Renal cortex interstitium (tissue), 15 donors: Measurements from ENCODE around the gene TRIM51G. TPM values are rescaled to one million over a fixed set of nuclear protein-coding genes. Genes with fewer than 3 reads are reported as not detected.
"Not testable (repeated sequence)": the region's sequence is repeated elsewhere in the genome, so short reads cannot be mapped to it uniquely, and the experiment has no call there.

Source experiments
- DNase-seq, 11 donors: peaks; one replicate each; pipeline ENCODE4 v3.0.0-alpha.2; 2013; ENCODE audit warnings: low read depth in 9 of 11, low spot score in 4 of 11; ENCODE audit errors: extremely low read depth in 1 of 11
- long read RNA-seq, 16 experiments: transcript quantifications; one replicate each; lab custom pipeline, GENCODE V29; 2026
- polyA plus RNA-seq, 3 donors: library from polyadenylated mRNA; unstranded; fragments of 120-200 nt; gene quantifications; one replicate each; pipeline ENCODE4 v1.2.1, GENCODE V29; 2013; ENCODE audit not compliant: insufficient read length in 3 of 3

TRIM51G gene
- polyA plus RNA-seq = not detected
- long read RNA-seq, donor 1 = 0 reads
- long read RNA-seq, donor 2 = 0 reads
- long read RNA-seq, donor 3 = 0 reads
- long read RNA-seq, donor 4 = 0 reads
- long read RNA-seq, donor 5 = 0 reads
- long read RNA-seq, donor 6 = 0 reads
- long read RNA-seq, donor 7 = 0 reads
- long read RNA-seq, donor 8 = 0 reads
- long read RNA-seq, donor 9 = 0 reads
- long read RNA-seq, donor 10 = 0 reads
- long read RNA-seq, donor 11 = 0 reads
- long read RNA-seq, donor 12 = 0 reads
- long read RNA-seq, donor 13 = 0 reads
- long read RNA-seq, donor 14 = 0 reads
- long read RNA-seq, donor 15 = 0 reads
- long read RNA-seq, donor 16 = 0 reads

GRCh38 chr11:48983785-48984184 lies at the start of gene TRIM51G:
TSS of gene TRIM51G (minus strand) at chr11:48983885. CDS start at chr11:48981695, 2,190 bp downstream.
- not testable (repeated sequence) for DNase-seq

- DNase-seq = not testable (repeated sequence)
These were observed 44.8 kb upstream of the TRIM51G start, which contains the start of gene TRIM49B for GRCh38 chr11:49028523-49028922. TSS of gene TRIM49B (plus strand) at chr11:49028823. CDS start at chr11:49031600, 2,777 bp downstream.

- DNase-seq = not testable (repeated sequence)
These were observed 15.1 kb downstream of the TRIM51G start for GRCh38 chr11:48968592-48968991.

- DNase-seq = not testable (repeated sequence)
These were observed 28.2 kb downstream of the TRIM51G start for GRCh38 chr11:48955315-48956049.

GRCh38 chr11:48945796-48946195 lies 37.9 kb downstream of the TRIM51G start:
- DNase-seq = not testable (repeated sequence)

Other genes with a start within 250 kb of the TRIM51G start
- not detected for gene TRIM49B, start 44.9 kb upstream of the TRIM51G start, polyA plus RNA-seq
- gene TRIM64C, start 75.2 kb upstream of the TRIM51G start, polyA plus RNA-seq = not detected
- gene FOLH1, start 224.7 kb upstream of the TRIM51G start, polyA plus RNA-seq = 10 to 100 TPM; 11.9 to 16.6 (median 16.2) TPM